ENCODE data around the gene TKT.

TKT gene

GRCh38 chr3:53182764-53183355 lies 73.0 kb downstream of the TKT start:
- H3K27ac ChIP-seq: no peak overlapping the region
- TF ChIP-seq, protein P1, sequence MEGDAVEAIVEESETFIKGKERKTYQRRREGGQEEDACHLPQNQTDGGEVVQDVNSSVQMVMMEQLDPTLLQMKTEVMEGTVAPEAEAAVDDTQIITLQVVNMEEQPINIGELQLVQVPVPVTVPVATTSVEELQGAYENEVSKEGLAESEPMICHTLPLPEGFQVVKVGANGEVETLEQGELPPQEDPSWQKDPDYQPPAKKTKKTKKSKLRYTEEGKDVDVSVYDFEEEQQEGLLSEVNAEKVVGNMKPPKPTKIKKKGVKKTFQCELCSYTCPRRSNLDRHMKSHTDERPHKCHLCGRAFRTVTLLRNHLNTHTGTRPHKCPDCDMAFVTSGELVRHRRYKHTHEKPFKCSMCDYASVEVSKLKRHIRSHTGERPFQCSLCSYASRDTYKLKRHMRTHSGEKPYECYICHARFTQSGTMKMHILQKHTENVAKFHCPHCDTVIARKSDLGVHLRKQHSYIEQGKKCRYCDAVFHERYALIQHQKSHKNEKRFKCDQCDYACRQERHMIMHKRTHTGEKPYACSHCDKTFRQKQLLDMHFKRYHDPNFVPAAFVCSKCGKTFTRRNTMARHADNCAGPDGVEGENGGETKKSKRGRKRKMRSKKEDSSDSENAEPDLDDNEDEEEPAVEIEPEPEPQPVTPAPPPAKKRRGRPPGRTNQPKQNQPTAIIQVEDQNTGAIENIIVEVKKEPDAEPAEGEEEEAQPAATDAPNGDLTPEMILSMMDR (conservative IDR thresholded peaks at IDR 0.05): no peak
- TF ChIP-seq ZFX (IDR thresholded peaks at IDR 0.05): no peak

- no peak overlapping the region for H3K27ac ChIP-seq
- TF ChIP-seq ZFX (IDR thresholded peaks at IDR 0.05): no peak
- TF ChIP-seq, protein P1 (conservative IDR thresholded peaks at IDR 0.05): no peak
These were observed 74.3 kb downstream of the TKT start for GRCh38 chr3:53181528-53181927.

- H3K27ac ChIP-seq: no peak overlapping the region
- TF ChIP-seq, protein P1 (conservative IDR thresholded peaks at IDR 0.05): no peak
These were observed 74.8 kb downstream of the TKT start for GRCh38 chr3:53181024-53181371.

- H3K27ac ChIP-seq: no peak overlapping the region
- TF ChIP-seq, protein P1 (conservative IDR thresholded peaks at IDR 0.05): no peak
- no peak for TF ChIP-seq ZFX (IDR thresholded peaks at IDR 0.05)
These were observed 75.4 kb downstream of the TKT start for GRCh38 chr3:53180305-53181023.

DNA sequence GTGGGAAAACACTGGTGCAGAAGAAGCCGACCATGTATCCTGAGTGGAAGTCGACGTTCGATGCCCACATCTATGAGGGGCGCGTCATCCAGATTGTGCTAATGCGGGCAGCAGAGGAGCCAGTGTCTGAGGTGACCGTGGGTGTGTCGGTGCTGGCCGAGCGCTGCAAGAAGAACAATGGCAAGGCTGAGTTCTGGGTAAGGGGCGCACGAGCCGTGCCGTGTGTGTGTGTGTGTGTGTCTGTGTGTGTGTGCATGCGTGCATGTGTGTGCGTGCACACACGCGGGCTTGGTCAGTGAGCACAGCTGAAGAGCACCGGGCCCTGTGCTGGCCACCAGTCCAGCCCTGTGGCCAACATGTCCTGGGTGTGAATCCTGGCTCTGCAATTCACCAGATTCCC lies 76.2 kb downstream of the TKT start:
- TF ChIP-seq ZFX (IDR thresholded peaks at IDR 0.05): no peak
- TF ChIP-seq, protein P1 (conservative IDR thresholded peaks at IDR 0.05): no peak
- no peak overlapping the region for H3K27ac ChIP-seq

GRCh38 chr3:53178246-53178645 lies 77.6 kb downstream of the TKT start:
- TF ChIP-seq ZFX (IDR thresholded peaks at IDR 0.05): no peak
- TF ChIP-seq, protein P1 (conservative IDR thresholded peaks at IDR 0.05): no peak
- H3K27ac ChIP-seq: no peak overlapping the region

GRCh38 chr3:53175613-53176540 lies 79.9 kb downstream of the TKT start:
- TF ChIP-seq, protein P1 (conservative IDR thresholded peaks at IDR 0.05): no peak
- TF ChIP-seq ZFX (IDR thresholded peaks at IDR 0.05): no peak
- no peak overlapping the region for H3K27ac ChIP-seq
